Stimulated activated CD4-positive, alpha-beta T cell treated with anti-CD3 and anti-CD28 coated beads, Interleukin-12 subunit alpha, Interleukin-12 subunit beta, amount 100 ng/mL, for 24 hours (primary cell): ENCODE results near the gene MBD3.

Experiments used
- DNase-seq, 2 experiments: peaks; one replicate each; pipeline ENCODE4 v3.0.0-alpha.2; 2020; ENCODE audit warnings: low read depth in 2 of 2

MBD3 gene

DNA sequence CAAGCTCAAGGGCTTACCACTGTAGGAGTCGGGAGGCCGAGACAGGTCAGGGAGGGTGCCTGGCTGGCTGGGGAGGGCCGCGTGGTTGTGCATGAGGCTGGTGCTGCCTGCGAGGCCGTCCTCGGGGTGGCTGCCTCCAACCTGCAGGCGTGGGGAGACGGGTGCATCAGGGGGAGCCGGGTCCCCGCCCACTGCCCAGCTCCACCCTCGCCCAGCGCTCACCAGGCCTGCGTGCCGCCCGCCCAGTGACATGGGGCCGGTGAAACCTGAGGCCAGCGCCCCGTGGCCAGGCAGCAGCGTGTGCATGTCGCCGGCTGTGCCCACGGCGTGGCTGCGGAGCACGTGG, 26.4 kb upstream of the MBD3 start:
- DNase-seq: no peak

DNA sequence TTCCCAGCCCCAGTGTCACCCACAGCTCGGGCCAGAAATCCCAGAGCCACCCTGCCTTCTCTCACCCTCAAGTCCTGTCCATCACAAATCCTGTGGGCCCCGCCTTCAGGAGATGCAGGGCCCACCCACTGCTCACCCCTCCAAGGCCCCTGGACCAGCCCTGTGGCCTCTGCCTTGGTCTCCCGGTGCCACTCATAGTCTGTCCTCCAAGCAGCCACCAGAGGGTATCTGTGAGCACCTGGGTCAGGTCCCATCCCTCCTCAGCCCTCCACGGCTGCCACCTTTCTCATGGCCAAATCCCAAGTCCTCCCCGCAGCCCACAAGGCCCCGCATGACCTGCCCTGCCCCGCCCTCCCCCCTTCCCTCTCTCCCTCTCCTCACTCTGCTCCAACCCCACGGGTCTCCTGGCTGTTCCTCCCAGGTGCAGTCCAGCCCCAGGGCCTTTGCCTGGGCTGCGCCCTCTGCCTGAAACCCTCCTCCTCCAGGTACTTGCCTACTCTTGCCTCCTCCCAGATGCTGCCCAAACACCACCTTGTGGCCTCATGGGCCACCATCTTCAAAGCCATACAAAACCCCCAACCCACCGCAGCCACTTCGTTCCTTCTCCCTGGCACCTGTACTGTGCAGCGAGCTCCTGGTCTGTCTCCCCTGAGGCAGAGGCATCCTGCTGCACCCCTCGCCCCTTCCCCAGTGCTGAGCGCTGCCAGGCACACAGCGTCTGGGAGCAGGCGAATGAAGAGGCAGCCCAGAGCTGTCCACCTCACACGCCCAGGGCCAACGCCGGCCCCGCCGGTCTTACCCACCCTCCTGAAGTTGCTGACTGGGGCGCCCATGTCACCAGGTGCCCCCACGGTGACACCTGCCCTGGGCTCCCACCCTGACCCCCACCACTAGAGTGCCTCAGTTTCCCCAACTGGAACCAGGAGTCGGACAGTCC, 25.8 kb upstream of the MBD3 start:
- DNase-seq: no peak

DNA sequence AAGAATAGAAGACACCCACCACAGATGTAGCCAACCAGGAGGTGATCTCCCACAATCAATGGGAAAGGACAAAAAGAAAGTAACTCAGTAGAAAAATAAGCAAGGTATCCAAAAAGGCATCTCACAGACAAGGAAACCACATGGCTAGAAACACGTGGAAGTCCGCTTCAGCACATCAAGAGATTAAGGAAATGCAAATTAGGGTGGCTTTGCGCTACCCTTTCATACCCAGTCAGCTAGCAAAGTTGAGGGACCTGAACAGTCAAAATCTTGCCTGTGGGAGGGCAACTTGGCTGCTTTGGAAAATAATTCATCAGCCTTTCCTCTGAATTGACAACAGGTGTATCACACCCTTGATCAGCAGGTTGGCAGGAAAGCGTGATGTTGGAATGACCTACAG, 24.2 kb upstream of the MBD3 start:
- DNase-seq: peak in 1 of 2 experiments; percentile 12

DNA sequence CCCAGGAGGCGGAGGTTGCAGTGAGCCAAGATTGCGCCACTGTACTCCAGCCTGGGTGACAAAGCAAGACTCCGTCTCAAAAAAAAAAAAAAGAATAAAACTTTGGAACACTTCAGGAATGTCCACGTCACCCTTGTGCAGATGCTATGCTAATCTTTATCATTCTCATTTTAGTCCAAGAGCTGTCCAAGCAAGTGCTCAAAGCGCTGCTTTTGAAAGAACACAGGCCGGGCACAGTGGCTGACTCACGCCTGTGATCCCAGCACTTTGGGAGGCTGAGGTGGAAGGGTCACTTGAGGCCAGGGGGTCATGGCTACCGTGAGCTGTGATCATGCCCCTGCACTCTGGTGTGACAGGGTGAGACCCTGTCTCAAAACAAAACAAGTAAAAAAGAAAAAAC, 23.7 kb upstream of the MBD3 start:
- DNase-seq: no peak

DNA sequence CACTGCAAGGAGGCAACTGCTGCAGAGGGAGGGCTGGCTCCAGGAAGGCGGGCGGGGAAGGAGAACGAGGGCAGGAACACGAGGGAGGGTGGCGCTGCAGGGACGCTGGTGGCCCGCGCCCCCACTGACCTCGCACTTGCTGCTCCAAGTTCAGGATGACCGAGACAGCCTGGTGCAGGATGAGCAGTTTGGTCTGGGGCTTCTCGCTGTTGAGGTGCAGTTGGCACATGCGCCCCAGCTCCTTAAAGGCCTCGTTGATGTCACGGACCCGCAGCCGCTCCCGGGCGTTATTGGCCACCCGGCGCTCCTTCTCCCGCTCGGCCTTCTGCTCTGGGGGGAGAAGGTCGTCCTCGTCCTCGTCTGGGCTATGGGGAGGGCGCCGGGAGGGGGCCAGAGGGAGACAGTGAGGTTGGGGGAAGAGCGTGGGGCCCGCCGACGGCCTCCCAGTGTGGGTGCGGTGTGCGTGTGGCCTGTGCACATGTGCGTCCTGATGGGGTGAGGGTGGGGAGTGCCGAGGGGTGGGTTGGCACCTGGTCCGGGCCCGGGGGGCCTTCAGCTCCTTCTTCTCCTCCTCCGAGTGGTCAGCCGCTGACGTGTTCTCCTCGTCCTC, 22.6 kb upstream of the MBD3 start:
- DNase-seq: no peak

DNA sequence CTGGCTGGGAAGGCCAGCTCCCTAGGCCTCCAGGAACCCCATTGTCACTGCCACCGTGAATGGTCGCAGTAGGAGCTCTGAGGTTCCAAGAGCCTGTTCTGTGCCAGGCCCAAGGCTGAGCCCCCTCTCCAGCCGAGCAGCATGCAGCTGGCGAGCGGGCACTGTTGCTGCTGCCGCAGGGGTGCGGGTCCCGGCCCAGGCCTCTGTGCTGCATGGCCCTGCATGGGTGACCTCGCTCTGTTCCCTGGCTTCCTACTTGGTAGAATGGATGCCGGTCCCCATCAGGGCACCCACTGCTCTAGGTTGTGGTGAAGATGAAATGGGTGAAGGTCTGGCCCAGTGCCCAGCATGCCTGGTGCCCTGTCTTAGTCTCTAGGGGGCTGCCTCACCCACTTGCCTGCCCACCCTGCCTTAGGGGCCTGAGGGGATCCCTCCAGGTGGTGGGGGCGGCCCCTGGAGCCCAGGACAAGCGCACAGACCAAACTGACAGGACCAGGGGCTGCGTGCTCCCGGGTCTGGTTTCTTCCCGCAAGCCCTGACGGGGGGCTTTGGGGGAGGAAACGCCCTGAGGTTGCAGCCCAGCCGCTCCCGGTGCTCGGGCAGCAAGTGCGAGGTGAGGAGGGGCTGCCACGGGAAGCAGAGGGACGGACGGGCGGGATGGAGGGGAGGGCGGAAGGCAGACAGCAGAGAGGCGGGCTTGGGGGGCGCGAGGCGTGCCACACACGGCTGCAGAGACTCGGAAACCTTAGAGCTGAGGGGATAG, 21.3 kb upstream of the MBD3 start:
- no peak for DNase-seq

DNA sequence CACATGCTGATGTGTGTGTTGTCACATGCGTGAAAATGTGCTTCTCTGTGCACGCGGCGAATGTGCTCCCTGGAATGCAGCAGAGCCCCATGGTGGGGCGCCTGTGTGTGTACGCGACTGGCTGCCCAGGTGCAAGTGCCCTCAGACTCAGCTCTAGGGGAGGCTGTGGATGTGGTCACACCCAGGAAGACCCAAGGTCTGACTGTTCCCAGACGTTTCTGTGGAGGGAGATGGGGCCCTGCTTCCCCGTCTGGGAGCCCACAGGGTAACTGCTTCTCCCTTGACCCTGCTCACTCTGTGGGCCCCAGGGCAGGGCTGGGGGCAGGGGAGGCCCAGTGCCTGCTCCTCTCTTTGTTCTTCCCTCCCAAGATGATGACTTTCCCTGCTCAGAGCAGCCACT, 20.5 kb upstream of the MBD3 start:
- no peak for DNase-seq

DNA sequence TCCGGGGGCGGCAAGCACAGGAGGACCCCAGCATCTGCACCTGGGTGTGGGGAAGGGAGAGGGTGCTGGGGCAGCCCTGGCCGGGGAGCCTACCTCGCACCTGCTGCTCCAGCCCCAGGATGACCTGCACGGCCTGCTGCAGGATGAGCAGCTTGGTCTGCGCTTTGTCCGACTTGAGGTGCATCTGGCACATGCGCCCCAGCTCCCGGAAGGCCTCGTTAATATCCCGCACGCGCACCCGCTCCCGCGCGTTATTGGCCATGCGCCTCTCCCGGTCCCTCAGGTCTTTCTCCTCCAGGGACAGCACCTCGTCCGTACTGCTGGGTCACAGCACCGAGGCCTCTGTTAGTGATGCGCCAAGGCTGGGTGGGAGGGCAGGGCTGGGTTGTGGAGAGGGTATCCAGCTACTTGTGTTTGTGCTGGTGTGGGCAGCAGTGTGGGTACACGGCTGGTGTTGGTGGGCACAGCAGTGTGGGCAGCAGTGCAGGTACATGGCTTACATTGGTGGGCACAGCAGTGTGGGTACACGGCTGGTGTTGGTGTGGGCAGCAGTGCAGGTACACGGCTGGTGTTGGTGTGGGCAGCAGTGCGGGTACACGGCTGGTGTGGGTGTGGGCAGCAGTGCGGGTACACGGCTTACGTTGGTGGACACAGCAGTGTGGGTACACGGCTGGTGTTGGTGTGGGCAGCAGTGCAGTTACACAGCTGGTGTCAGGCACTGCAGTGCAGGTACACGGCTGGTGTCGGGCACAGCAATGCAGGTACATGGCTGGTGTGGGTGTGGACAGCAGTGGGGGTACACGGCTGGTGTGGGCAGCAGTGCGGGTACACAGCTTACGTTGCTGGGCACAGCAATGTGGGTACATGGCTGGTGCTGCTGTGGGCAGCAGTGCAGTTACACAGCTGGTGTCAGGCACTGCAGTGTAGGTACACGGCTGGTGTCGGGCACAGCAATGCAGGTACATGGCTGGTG, 19.7 kb upstream of the MBD3 start:
- DNase-seq: no peak

DNA sequence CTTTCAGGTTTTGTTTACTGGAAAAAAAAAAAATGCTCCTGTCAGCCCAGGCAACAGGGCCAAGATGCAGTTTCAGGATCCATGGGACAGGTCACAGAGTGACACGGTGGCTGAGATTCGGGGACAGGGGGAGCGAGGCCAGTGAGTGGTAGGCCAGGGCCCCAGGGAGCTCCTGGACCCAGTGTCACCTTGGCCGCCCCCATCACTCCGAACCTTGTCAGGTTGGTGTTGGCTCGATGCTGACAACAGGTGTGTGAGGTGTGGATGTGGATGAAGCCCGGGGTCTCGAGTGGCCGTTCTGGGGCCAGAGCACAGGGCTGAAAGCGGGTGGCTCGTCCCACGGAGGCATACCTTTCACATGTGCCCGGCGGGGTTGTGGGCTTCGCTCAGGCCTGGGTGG, 18.7 kb upstream of the MBD3 start:
- DNase-seq: no peak

DNA sequence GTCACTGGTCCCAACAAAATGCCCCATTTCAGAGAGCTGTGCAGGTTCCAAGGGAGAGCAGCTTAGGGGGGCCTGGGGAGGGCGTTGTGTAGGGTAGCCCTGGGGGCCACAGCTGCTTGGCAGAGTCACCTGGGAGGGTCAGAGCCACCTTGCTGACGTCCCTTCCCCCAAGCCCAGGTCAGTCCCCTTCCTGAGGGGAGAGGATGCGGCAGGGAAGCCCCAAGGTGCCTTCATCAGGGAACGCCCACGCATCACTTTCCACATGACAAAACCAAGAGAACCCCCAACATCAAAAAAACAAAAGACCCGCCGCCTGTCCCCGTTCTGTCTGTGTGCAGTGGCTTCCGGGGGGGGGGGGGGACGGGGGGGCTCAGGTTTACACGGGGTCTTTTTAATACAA, 17.9 kb upstream of the MBD3 start:
- DNase-seq: no peak

DNA sequence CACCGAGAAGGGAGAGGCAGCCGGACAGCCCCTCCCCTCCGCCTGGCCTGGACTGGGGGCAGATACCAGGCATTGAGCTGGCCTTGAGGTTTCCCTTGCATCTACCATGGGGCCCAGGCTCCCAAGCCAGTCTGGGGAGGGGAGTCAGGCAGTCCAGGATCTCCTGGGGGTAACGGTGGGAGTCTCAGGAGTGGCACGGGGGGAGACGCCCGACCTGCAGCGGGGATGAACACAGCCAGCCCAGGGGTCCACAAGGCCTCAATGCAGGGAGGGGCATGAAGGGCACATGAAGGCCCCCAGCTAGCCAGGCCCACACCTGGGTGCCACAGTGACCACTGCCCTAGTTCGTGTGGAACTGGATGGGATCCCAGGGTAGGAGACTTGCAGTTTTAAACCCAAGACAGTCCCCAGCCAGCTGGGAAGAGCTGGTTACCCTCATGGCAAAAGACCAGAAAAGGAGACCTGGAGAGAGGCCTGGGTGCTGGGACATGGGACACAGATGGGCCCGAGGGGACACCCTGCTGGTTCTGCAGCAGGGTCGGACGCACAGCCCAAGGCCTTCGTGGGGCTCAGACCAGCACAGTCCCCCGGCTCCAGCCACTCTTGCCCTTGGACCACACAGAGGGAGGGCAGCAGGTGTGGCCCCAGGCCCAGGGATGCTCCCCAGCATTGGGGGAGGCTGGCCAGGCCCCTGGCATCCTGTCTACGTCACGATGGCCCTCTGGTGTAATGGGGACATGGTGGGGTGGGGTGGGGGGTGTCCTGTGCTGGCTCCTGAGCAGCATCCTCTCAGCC, 17.2 kb upstream of the MBD3 start:
- no peak for DNase-seq

DNA sequence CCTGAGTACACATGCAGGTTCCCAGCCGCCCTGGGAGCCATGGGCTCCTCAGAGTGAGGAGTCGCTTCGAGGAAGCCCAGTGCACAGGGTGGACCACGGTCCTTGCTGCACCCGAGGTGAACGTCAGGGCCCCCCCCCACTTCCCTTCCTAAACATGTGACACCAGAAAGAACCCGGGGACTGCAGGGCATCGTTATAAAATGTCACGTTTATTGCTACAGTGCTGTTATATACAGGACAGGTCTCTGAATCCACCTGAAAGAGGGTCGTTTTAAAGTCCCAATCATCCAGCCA, 16.4 kb upstream of the MBD3 start:
- no peak for DNase-seq

DNA sequence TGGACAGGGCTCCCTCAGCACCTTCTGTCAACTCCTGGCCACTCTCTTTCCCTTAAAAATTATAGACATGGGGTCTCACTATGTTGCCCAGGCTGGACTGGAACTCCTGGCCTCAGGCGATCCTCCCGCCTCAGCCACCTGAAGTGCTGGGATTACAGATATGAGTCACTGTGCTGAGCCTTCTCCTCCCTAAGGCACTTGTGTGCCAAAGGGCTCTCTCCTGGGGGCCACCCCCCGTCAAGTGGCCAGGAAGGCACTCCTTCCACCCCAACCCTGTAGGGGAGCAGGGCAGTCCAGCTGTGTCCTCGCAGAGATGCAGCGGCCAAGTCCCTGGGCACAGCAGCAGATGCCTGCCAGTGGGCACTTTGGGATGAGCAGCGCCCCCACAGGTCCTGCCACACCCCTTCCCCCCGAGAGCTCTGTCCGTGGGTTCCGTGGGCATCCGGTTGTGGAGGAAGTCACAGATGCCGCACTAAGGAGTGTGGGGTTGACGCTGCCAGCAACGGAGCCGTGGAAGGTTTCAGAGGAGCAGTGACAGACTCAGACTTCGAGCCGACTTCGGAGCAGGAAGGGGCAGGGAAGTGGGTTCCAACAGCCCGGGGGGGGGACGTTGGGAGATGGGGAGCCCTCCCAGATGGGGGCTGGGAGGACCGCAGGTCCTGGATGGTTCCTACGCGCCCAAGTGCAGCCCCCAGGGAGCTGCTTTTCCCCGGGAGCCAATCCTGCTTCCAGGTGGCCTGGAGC, 15.9 kb upstream of the MBD3 start:
- DNase-seq: no peak

DNA sequence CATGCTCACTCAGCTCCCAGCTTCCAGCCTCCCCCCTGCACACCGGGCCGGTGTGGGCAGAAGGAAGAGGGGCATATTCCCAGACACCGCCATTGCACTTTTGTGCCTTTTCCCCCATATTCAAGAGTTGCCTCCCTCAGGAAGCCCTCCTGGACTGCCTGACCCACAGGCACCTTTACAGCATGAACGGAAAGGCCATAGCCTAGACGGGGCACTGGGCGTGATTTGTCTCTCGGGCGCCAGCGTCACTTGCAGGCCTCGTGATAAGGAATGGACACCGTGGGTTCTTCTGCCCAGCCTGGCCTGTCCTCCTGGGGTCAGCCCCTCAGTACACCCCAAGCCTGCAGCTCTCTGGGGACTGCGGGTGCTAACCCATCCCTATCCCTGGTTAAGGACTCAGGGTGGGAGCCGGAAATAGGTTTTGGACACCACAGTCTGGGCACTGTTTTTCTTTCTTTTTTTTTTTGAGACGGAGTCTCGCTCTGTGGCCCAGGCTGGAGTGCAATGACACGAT, 13.5 kb upstream of the MBD3 start:
- DNase-seq: no peak

DNA sequence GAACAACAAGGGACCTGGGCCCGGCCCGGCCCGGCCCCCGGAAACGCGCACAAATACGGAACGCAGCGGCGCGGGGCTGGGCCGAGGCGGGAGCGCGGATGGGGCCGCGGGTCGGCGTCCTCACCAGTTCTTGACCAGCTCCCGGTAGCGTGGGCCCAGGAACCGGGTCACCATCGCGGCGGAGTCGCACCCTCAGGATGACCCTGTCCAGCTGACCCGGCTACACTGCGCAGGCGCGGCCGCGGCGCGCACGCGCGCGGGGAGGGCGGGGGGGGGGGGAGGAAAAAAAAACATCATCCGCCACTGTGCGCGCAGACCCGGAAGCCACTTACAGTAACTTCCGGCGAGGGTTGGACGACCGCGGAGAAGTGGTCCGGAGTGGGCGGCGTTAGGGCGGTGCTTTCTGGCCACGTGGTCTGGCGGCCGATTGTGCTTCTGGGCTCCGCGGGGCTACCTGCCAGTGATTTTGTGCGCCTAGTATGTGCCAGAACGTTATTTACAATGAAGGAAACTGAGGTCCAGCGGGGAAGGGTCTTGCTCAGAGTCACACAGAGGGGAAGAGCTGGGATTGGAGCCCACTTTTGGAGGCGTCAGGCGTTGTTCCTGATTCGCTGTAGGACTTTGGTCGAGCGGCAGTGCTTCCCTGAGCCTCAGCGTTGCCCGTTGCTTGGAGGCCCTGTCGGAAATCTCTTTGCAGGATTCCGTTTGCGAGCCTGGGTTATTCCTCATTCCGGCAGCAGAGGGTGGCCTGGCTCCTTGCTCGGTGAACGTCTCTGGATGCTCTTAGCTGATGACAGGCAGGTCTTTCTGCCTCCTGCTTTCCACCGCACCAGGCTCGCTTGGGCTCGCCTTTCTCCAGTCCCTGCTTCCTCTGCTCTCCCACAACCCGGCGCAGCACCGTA, 12.8 kb upstream of the MBD3 start, which contains the start of gene UQCR11:
UQCR11 (minus strand) TSS at position 227 of the 902 bp plus-strand sequence; CDS start at position 174, 53 bp downstream.
- peak; percentile 83 to 94 for DNase-seq

DNA sequence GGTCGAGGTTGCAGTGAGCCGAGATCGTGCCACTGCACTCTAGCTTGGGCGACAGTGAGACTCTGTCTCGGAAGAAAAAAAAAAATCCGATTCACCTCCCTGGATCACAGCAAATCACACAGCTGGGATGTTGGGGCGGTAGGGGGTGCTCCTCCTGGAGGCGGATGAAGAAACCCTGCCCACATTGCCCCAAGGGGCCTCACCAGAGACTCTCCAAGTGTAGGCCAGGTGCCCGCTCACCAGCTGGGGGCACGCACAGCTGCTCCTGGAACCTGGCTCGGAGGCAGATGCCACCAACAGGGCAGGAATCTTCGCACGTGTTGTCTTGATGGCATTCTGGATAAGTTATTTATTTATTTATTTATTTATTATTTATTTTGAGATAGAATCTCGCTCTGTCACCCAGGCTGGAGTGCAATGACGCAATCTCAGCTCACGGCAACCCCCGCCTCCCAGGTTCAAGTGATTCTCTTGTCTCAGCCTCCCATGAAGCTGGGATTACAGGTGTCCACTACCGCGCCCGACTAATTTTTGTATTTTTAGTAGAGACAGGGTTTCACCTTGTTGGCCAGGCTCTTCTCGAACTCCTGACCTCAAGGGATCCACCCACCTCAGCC, 9.5 kb upstream of the MBD3 start:
- DNase-seq: no peak

DNA sequence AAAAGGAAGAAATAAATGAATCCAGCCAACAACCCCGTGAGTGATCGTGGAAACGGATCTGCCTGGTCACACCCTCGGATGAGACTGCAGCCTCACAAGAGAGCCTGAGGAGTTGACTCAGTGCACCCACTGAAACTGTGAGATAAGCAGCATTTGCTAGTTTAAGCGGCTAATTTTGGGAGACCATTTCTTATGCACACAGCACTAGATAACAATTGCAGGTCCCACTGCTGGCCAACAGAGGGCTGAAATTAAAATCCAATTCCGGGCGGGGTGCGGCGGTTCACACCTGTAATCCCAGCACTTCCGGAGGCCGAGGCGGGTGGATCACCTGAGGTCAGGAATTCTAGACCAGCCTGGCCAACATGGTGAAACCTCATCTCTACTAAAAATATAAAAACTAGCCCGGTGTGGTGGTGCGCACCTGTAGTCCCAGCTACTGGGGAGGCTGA, 9.0 kb upstream of the MBD3 start:
- DNase-seq: no peak

DNA sequence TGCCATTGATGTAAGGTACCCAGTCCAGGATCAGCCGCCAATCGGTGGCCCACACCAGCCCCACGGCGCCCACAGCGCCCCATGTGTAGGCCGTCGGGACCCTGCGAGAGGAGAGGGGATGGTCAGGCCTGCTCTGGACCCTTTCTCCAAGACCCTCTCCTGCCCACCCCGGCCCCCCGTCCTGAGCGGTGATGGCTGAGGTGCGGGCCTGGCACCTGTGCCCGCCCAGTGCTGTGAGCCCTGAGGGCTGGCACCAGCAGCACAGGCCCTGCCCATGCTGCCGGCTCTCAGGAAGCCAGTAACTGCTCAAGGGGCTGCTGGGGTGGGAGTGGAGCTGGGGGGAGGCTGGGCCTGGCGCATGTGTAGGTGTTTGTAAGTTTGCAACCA, 6.8 kb upstream of the MBD3 start:
- DNase-seq: no peak
